Activated CD4-positive, alpha-beta memory T cell treated with anti-CD3 and anti-CD28 coated beads for 36 hours (primary cell): ENCODE measurements around the gene SH3BGR. TPM values are rescaled to one million over a fixed set of nuclear protein-coding genes. Genes with fewer than 3 reads are reported as not detected.
A peak's percentile ranks its signal among the peaks of the same experiment; 100 is the strongest.
"Not testable (repeated sequence)": the region's sequence is repeated elsewhere in the genome, so short reads cannot be mapped to it uniquely, and the experiment has no call there.

Experiments used
- CTCF ChIA-PET: fragments of 350-600 bp; sonication (Branson Sonifier 250); formaldehyde crosslinking; loops from one replicate; lab custom pipeline; 2021; ENCODE audit warnings: antibody characterized with exemption, inconsistent platforms; lab: Charles Lee
- POLR2A ChIA-PET: fragments of 350-600 bp; sonication (Branson Sonifier 250); formaldehyde crosslinking; loops from one replicate; lab custom pipeline; 2021; ENCODE audit warnings: antibody characterized with exemption; lab: Charles Lee
- DNase-seq: peaks from one replicate; pipeline ENCODE4 v3.0.0-alpha.2; 2020
- H3K27ac Mint-ChIP-seq: one replicate; pipeline ENCODE4 v1.8.0; 2021; ENCODE audit warnings: mixed read lengths
- H3K27me3 Mint-ChIP-seq: one replicate; pipeline ENCODE4 v1.8.0; 2021; ENCODE audit warnings: mixed read lengths
- H3K36me3 Mint-ChIP-seq: one replicate; pipeline ENCODE4 v1.8.0; 2021; ENCODE audit warnings: mixed read lengths
- H3K4me1 Mint-ChIP-seq: one replicate; pipeline ENCODE4 v1.8.0; 2021; ENCODE audit warnings: low read depth, mixed read lengths
- H3K4me3 Mint-ChIP-seq: one replicate; pipeline ENCODE4 v1.8.0; 2021; ENCODE audit warnings: mild to moderate bottlenecking, mixed read lengths
- H3K9me3 Mint-ChIP-seq: one replicate; pipeline ENCODE4 v1.8.0; 2021; ENCODE audit warnings: mixed read lengths
- intact Hi-C: fragments of 100-400 bp; cut with micrococcal nuclease; formaldehyde crosslinking; loops from one replicate; pipeline ENCODE4 v1.15.1; 2023
- total RNA-seq, 2 experiments: library from RNA; stranded (reverse); gene quantifications; one replicate each; pipeline ENCODE4 v1.2.3, GENCODE V29; 2021

The SH3BGR gene
- 1 to 10 TPM; 1.7 to 3.1 TPM for total RNA-seq

- ChIA-PET CTCF (no interaction called here), POLR2A (no interaction called here)
- intact Hi-C loops = no loop called here
- H3K36me3 Mint-ChIP-seq = no peaks in the 10 kb centered on the region
- no peaks in the 10 kb centered on the region for H3K9me3 Mint-ChIP-seq
- no peak for DNase-seq
- H3K27ac Mint-ChIP-seq = no peak within 1 kb of the TSS
- H3K4me3 Mint-ChIP-seq = no peak within 1 kb of the TSS
- peaks cover 4% of the 10 kb centered on the region for H3K27me3 Mint-ChIP-seq
- peaks cover under 1% of the 10 kb centered on the region for H3K4me1 Mint-ChIP-seq
These were observed at the start of gene SH3BGR for GRCh38 chr21:39451332-39452206. TSS of gene SH3BGR (plus strand) at chr21:39451970. CDS start at chr21:39452097, 127 bp downstream.

- Mint-ChIP-seq H3K9me3 (peaks cover 8% of the 10 kb centered on the region), H3K36me3 (peaks cover 11% of the 10 kb centered on the region), H3K27me3 (no peaks in the 10 kb centered on the region), H3K4me3 (no peak overlapping the region), H3K4me1 (no peaks in the 10 kb centered on the region), H3K27ac (no peak overlapping the region)
- ChIA-PET CTCF (no interaction called here), POLR2A (no interaction called here)
- DNase-seq = no peak
- intact Hi-C loops = no loop called here
These were observed 45.7 kb upstream of the SH3BGR start for GRCh38 chr21:39406065-39406464.

- CTCF ChIA-PET, DNase-seq, H3K4me1 Mint-ChIP-seq, H3K27ac Mint-ChIP-seq, POLR2A ChIA-PET, H3K9me3 Mint-ChIP-seq, intact Hi-C loops, H3K27me3 Mint-ChIP-seq, H3K4me3 Mint-ChIP-seq, H3K36me3 Mint-ChIP-seq: not testable (repeated sequence)
These were observed 32.6 kb upstream of the SH3BGR start for GRCh38 chr21:39419204-39419603.

- ChIA-PET CTCF (no interaction called here), POLR2A (no interaction called here)
- Mint-ChIP-seq H3K36me3 (no peaks in the 10 kb centered on the region), H3K9me3 (no peaks in the 10 kb centered on the region), H3K27me3 (no peaks in the 10 kb centered on the region), H3K4me3 (no peak overlapping the region), H3K27ac (no peak overlapping the region), H3K4me1 (no peaks in the 10 kb centered on the region)
- DNase-seq = no peak
- intact Hi-C loops = no loop called here
These were observed 29.1 kb upstream of the SH3BGR start for GRCh38 chr21:39422527-39423241.

GRCh38 chr21:39429445-39429844 lies 22.3 kb upstream of the SH3BGR start:
- Mint-ChIP-seq H3K4me1 (no peaks in the 10 kb centered on the region), H3K27ac (no peak overlapping the region), H3K36me3 (no peaks in the 10 kb centered on the region), H3K4me3 (no peak overlapping the region), H3K9me3 (no peaks in the 10 kb centered on the region), H3K27me3 (peaks cover 7% of the 10 kb centered on the region)
- no peak for DNase-seq
- intact Hi-C loops = no loop called here
- POLR2A ChIA-PET = no interaction called here
- CTCF ChIA-PET = no interaction called here

GRCh38 chr21:39430016-39430415 lies 21.8 kb upstream of the SH3BGR start:
- no peak overlapping the region for H3K4me3 Mint-ChIP-seq
- H3K9me3 Mint-ChIP-seq = no peaks in the 10 kb centered on the region
- CTCF ChIA-PET = interaction anchor here (1.5 to 2.8 kb wide), 2 partner anchors 11 to 15 kb away, joined by 3 to 10 read pairs; partner anchors contain the start of gene LCA5L
- intact Hi-C loops = no loop called here
- no peaks in the 10 kb centered on the region for H3K4me1 Mint-ChIP-seq
- no peaks in the 10 kb centered on the region for H3K36me3 Mint-ChIP-seq
- peaks cover 7% of the 10 kb centered on the region for H3K27me3 Mint-ChIP-seq
- DNase-seq = no peak
- no peak overlapping the region for H3K27ac Mint-ChIP-seq
- POLR2A ChIA-PET = no interaction called here

GRCh38 chr21:39430457-39430856 lies 21.3 kb upstream of the SH3BGR start:
- no peaks in the 10 kb centered on the region for H3K36me3 Mint-ChIP-seq
- ChIA-PET CTCF (interaction anchor here (0.6 to 2.8 kb wide), 3 partner anchors 11 to 15 kb away, joined by 3 to 10 read pairs (median 3); partner anchors contain the start of gene LCA5L), POLR2A (no interaction called here)
- no peak overlapping the region for H3K4me3 Mint-ChIP-seq
- no peak for DNase-seq
- intact Hi-C loops = no loop called here
- no peaks in the 10 kb centered on the region for H3K4me1 Mint-ChIP-seq
- peaks cover 7% of the 10 kb centered on the region for H3K27me3 Mint-ChIP-seq
- no peak overlapping the region for H3K27ac Mint-ChIP-seq
- H3K9me3 Mint-ChIP-seq = no peaks in the 10 kb centered on the region

GRCh38 chr21:39430954-39431353 lies 20.8 kb upstream of the SH3BGR start:
- no peak overlapping the region for H3K4me3 Mint-ChIP-seq
- no peak overlapping the region for H3K27ac Mint-ChIP-seq
- intact Hi-C loops = no loop called here
- H3K4me1 Mint-ChIP-seq = no peaks in the 10 kb centered on the region
- H3K27me3 Mint-ChIP-seq = peaks cover 7% of the 10 kb centered on the region
- no peak for DNase-seq
- POLR2A ChIA-PET = no interaction called here
- CTCF ChIA-PET = interaction anchor here (0.6 to 2.8 kb wide), 3 partner anchors 10 to 14 kb away, joined by 3 to 10 read pairs (median 3); partner anchors contain the start of gene LCA5L
- no peaks in the 10 kb centered on the region for H3K36me3 Mint-ChIP-seq
- H3K9me3 Mint-ChIP-seq = no peaks in the 10 kb centered on the region

- Mint-ChIP-seq H3K27me3 (peaks cover 13% of the 10 kb centered on the region), H3K4me1 (no peaks in the 10 kb centered on the region), H3K36me3 (no peaks in the 10 kb centered on the region), H3K9me3 (no peaks in the 10 kb centered on the region), H3K4me3 (no peak overlapping the region), H3K27ac (no peak overlapping the region)
- intact Hi-C loops = no loop called here
- CTCF ChIA-PET = no interaction called here
- DNase-seq = no peak
- POLR2A ChIA-PET = no interaction called here
These were observed 16.8 kb upstream of the SH3BGR start for GRCh38 chr21:39434950-39435349.

- no peaks in the 10 kb centered on the region for H3K9me3 Mint-ChIP-seq
- H3K36me3 Mint-ChIP-seq = no peaks in the 10 kb centered on the region
- POLR2A ChIA-PET = no interaction called here
- H3K4me3 Mint-ChIP-seq = no peak overlapping the region
- no peak for DNase-seq
- H3K27ac Mint-ChIP-seq = no peak overlapping the region
- H3K27me3 Mint-ChIP-seq = peaks cover 7% of the 10 kb centered on the region
- CTCF ChIA-PET = interaction anchor here (0.7 to 1.4 kb wide), 2 partner anchors 66 to 256 kb away, joined by 3 read pairs; partner anchors contain the start of gene PSMG1
- intact Hi-C loops = no loop called here
- H3K4me1 Mint-ChIP-seq = no peaks in the 10 kb centered on the region
These were observed 12.5 kb upstream of the SH3BGR start for GRCh38 chr21:39439232-39439631.

GRCh38 chr21:39441502-39442475 lies 10.0 kb upstream of the SH3BGR start:
- POLR2A ChIA-PET = interaction anchor here (0.6 kb wide), 1 partner anchor 112 kb away, joined by 4 read pairs; no protein-coding TSS in a partner anchor
- Mint-ChIP-seq H3K4me1 (peaks cover 13% of the 10 kb centered on the region), H3K27me3 (peaks cover 7% of the 10 kb centered on the region), H3K27ac (no peak overlapping the region), H3K4me3 (no peak overlapping the region), H3K36me3 (no peaks in the 10 kb centered on the region), H3K9me3 (no peaks in the 10 kb centered on the region)
- DNase-seq = peak; percentile 36
- intact Hi-C loops = loop anchor here (2.0 to 10.0 kb wide), 2 partner anchors 259 to 707 kb away; partner anchors contain the start of gene PSMG1
- CTCF ChIA-PET = interaction anchor here (0.6 to 1.9 kb wide), 19 partner anchors 8 to 693 kb away, joined by 3 to 10 read pairs (median 4); no protein-coding TSS in a partner anchor
